Fibroblast of skin of right quadriceps (primary cell): ENCODE results near the gene ARFIP1.

Experiments
- DNase-seq: peaks from one replicate; pipeline ENCODE4 v3.0.0-alpha.2; 2013

Gene ARFIP1

DNA sequence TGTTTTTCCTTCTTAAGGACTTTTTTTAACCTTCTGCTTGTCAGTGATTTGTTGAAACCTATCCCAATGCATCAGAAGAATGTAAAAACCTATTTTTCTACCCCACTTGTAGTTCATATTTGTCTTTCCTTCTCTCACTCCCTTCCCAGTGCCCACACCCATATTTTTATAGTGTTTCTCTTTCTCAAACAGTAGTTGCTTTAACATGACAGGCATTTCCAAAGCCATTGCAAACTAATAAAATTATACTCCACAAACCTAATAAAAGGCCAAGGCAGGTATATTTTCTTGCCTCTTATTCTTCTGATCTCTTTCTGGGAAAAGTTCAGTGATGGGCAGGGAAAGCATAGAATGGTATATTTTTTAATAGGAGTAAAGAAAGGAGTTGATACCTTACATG lies 120.6 kb downstream of the ARFIP1 start:
- no peak for DNase-seq

- DNase-seq: no peak
Observed at GRCh38 chr4:152901205-152901604, 121.5 kb downstream of the ARFIP1 start.

DNA sequence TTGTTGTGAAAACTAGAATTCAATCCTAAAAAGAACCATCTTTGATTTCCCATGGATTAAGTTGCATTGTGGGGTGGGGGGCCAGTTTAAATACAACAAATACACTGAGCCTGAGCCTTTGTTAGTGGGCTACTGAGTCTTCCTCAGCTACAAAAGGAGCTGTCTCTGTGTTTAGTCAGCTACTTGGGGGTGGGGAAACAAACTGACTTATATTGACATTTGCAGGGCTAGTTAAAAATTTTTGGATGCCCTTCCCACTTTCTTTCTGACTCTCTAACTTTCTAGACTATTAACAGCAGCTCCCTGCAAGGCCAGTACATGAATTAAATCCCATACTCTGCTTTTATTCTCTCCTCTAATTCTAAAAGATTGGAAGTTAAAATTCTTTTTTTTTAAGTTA lies 123.9 kb downstream of the ARFIP1 start:
- DNase-seq: no peak

GRCh38 chr4:152909901-152910300 lies 130.1 kb downstream of the ARFIP1 start:
- no peak for DNase-seq

GRCh38 chr4:152910521-152910920 lies 130.8 kb downstream of the ARFIP1 start:
- DNase-seq: no peak

GRCh38 chr4:152917543-152918395 lies 138.0 kb downstream of the ARFIP1 start:
- DNase-seq: no peak

- DNase-seq: no peak
Observed at GRCh38 chr4:152919826-152920225, 140.1 kb downstream of the ARFIP1 start.

DNA sequence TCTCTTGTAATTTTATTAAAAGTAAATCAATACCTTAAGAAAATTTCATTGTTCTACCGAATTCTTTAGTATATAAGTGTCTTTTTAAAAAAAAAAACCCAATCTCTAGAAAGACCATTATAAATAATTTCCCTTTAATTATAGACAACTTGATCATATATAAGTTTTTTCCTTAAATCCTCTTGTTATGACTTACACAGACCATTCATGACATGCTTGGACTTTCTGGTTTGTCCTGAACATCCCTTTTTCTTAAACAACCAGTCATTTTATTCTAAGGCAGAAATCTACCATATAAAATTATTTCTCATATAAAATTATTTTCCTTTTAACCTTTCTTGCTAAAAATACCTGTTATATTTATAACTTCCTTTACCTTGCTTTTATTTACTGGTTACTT lies 141.0 kb downstream of the ARFIP1 start:
- DNase-seq: peak; percentile 28

DNA sequence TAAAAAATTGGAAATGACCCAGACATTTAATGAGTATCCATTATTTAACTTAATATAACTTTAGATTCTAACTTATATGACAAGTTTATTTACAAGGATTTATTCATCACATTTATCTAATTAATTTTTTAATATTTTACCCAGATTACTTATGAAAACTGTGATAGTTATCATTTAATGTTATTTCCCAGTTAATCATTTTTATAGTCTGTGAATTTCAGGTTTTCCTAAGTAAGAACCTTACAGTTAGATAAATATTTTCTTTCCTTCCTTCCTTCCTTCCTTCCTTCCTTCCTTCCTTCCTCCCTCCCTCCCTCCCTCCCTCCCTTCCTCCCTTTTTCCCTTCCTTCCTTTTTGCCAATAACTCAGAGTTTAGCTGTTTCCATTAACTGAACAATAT lies 141.5 kb downstream of the ARFIP1 start:
- DNase-seq: no peak

GRCh38 chr4:152925851-152926250 lies 146.1 kb downstream of the ARFIP1 start:
- DNase-seq: no peak

DNA sequence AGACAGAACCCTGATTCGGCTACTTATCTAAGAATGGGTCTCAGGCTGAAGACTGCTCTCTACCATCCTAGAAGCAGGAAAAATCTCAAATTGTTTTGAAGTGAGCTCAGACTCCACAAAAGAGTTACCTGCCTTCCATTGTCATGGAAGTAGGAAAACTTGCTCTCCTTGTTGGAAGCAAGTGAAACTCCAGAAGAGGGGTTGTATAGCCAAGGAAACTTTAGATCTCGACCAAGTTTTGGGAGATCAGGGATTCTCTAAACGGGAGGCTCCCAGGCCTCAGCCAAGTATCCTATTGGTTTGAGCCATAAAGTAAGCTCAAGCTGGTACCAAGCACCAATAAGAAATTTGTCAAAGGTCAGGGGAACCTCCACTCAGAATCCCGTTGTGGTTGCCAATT lies 147.2 kb downstream of the ARFIP1 start:
- DNase-seq: no peak

DNA sequence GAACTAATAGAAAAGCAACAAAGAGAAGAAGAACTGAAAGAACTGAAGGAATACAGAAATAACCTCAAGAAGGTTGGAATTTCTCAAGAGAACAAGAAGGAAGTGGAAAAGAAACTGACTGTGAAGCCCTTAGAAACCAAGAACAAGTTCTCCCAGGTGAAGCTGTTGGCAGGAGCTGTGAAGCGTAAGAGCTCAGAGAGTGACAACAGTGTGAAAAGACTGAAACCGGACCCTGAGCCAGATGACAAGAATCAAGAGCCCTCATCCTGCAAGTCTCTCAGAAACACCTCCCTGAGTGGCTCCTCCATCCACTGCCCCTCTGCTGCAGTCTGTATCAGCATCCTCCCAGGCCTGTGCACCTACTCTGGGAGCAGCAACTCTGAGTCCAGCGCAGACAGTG lies 148.0 kb downstream of the ARFIP1 start:
- DNase-seq: no peak

DNA sequence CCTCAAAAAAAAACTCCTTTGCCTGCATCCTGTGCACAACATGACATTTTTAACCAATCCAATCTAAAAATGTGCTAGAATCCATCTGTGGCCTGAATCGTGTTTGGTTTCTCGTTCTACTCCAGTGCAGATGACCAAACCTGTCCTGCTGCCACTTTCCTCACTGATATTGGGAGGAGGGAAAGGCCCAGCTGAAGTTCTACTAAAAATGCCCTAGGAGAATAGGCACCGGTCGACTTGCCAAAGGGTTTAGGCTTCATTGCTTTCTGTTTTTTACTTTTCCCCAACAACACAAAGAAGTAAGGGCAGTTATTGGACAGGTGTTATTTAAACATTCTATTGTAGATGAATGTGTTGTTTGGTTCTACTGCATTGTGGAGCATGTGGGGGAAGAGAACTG lies 148.5 kb downstream of the ARFIP1 start:
- no peak for DNase-seq

GRCh38 chr4:152929888-152930287 lies 150.1 kb downstream of the ARFIP1 start:
- DNase-seq: no peak

DNA sequence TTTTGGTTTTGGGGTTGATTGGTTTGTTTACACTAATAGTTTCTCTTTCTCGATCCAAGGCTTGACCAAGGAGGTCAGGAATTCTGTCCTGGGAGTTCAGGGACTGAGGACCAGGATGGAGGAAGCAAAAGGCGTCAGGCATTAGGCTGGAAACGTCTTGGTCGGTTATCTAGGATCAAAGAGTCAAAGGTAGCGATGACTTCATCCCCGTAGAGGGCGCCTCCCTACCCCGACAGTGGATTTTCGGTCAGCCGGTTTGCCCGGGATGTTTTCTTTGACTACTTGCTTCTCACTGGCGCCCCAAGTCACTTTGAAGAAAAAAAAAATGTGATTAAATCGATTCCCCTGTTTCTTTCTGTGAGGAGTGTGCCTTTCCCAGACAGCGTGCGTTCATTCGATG lies 155.4 kb downstream of the ARFIP1 start:
- DNase-seq: no peak

GRCh38 chr4:152935631-152936445 lies 156.1 kb downstream of the ARFIP1 start, which contains the start of gene FHDC1:
Gene FHDC1, plus strand, starts transcription at chr4:152936323. Its CDS starts 6,735 bp downstream, at chr4:152943058.
- no peak for DNase-seq

- DNase-seq: no peak
Observed at GRCh38 chr4:152936446-152937335, 156.9 kb downstream of the ARFIP1 start.

GRCh38 chr4:152937336-152938236 lies 157.8 kb downstream of the ARFIP1 start:
- DNase-seq: peak; percentile 32

DNA sequence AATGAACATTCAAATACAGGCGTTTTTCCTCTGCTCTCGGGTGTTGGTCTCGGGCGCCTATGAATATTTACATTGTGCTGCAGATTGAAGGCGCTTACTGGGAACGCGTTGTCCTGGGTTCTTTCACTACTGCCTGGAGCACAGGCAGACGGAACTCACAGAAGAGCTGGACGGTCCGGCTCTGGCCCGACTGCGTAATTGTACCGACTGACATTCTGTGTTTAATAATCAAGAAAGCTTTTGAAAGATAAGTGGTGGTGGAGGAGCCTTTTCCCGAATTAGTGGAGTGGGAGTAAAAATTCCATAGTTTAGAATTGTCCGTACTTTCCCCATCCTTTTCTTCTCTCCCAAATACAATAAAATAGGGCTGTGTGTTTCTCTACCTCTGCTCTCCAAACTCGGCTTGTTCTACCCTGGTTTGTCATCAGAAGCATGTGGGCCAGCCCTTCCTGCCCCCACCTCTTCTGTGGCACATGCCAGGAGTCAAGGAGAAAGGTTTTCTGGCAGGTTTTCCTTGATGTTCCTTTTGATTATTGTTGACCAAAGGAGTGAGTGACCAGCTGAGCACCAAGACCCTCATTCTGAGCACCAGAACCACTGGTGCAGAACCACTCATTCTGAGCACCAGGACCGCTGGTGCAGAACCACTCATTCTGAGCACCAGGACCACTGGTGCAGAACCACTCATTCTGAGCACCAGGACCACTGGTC lies 158.6 kb downstream of the ARFIP1 start:
- no peak for DNase-seq

DNA sequence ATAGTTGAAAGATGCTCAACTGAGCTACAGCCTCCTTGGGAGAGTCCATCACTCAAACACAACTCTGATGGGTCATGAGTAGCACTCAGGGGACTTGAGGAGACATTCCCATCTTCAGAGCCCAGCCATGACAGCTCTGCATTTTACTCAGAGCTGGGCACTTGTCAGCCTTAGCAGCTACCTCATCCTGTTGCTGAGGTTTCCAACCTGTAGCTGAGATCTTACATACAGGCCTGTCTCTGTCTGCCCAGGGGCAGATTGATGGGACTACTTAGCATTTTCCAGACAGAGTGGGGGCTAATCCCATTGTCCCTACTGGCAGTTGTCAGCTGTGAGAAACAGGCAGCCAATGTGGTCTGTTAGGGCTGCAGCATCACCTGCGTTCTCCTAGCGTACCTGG lies 159.9 kb downstream of the ARFIP1 start:
- DNase-seq: no peak

- no peak for DNase-seq
Observed at GRCh38 chr4:152940461-152940860, 160.7 kb downstream of the ARFIP1 start.
